PC-9 (cell line): Measurements from ENCODE around the gene CDH15. TPM values are rescaled to one million over a fixed set of nuclear protein-coding genes. Genes with fewer than 3 reads are reported as not detected.

Source experiments
- BruUV-seq: library from RNA; stranded (reverse); fragments of 400-500 nt; replicated peaks from 2 replicates; lab custom pipeline; 2021; lab: Mats Ljungman, UMichigan
- CTCF ChIA-PET: fragments of 300-600 bp; sonication (Branson Sonifier 250); formaldehyde crosslinking; loops from one replicate; lab custom pipeline; 2022; ENCODE audit warnings: antibody characterized with exemption; lab: Charles Lee
- POLR2A ChIA-PET: fragments of 300-600 bp; sonication (Branson Sonifier 250); formaldehyde crosslinking; loops from one replicate; lab custom pipeline; 2022; ENCODE audit warnings: antibody characterized with exemption; ENCODE audit not compliant: unreplicated experiment; lab: Charles Lee
- DNase-seq, 2 experiments: peaks; one replicate each; pipeline versions ENCODE4 v3.0.0 to v3.0.0-alpha.2; 2015 to 2022; ENCODE audit warnings: mixed read lengths in 1 of 2
- H2AFZ ChIP-seq: fragments of 200-600 bp; sonication (generic); 2 replicates; pipeline ENCODE4 v1.8.1; 2017; ENCODE audit warnings: antibody characterized with exemption
- H3F3A ChIP-seq: fragments of 200-600 bp; sonication (generic); 2 replicates; pipeline ENCODE4 v1.8.1; 2017; ENCODE audit warnings: antibody characterized with exemption, mild to moderate bottlenecking, low read depth; ENCODE audit not compliant: insufficient read depth
- H3K27ac ChIP-seq: fragments of 200-600 bp; sonication (generic); 2 replicates; pipeline ENCODE4 v1.6.1; 2016; ENCODE audit warnings: mixed run types
- H3K27me3 ChIP-seq: fragments of 200-600 bp; sonication (generic); 2 replicates; pipeline ENCODE4 v1.6.1; 2016; ENCODE audit warnings: low read depth, mixed run types; ENCODE audit not compliant: insufficient read depth
- H3K36me3 ChIP-seq: fragments of 200-600 bp; sonication (generic); 2 replicates; pipeline ENCODE4 v1.6.1; 2016; ENCODE audit warnings: low read depth, mixed run types
- H3K4me1 ChIP-seq: fragments of 200-600 bp; sonication (generic); replicated peaks from 2 replicates; pipeline ENCODE4 v1.6.1; 2016; ENCODE audit warnings: mixed run types; ENCODE audit not compliant: insufficient read depth
- H3K4me2 ChIP-seq: fragments of 200-600 bp; sonication (generic); 2 replicates; pipeline ENCODE4 v1.6.1; 2017; ENCODE audit warnings: mixed run types
- H3K4me3 ChIP-seq: fragments of 200-600 bp; sonication (generic); 2 replicates; pipeline ENCODE4 v1.6.1; 2016; ENCODE audit warnings: mixed run types
- H3K79me2 ChIP-seq: fragments of 200-600 bp; sonication (generic); 2 replicates; pipeline ENCODE4 v1.6.1; 2017; ENCODE audit warnings: low read depth, mixed run types
- H3K9me2 ChIP-seq: fragments of 200-600 bp; sonication (generic); 2 replicates; pipeline ENCODE4 v1.8.1; 2017; ENCODE audit warnings: mild to moderate bottlenecking; ENCODE audit not compliant: insufficient read depth
- H3K9me3 ChIP-seq: fragments of 200-600 bp; sonication (generic); 2 replicates; pipeline ENCODE4 v1.8.1; 2016; ENCODE audit warnings: low read depth; ENCODE audit not compliant: insufficient read depth
- H4K20me1 ChIP-seq: fragments of 200-600 bp; sonication (generic); 2 replicates; pipeline ENCODE4 v1.8.1; 2017; ENCODE audit not compliant: insufficient read depth
- EZH2 ChIP-seq: fragments of 200-600 bp; sonication (generic); IDR thresholded peaks from 2 replicates; pipeline ENCODE4 v1.8.0; 2017; ENCODE audit warnings: antibody characterized with exemption, low read depth
- intact Hi-C: fragments of 100-400 bp; cut with micrococcal nuclease; formaldehyde crosslinking; loops from one replicate; pipeline ENCODE4 v1.10.0; 2022; ENCODE audit not compliant: unreplicated experiment
- total RNA-seq: library from RNA; stranded (reverse); gene quantifications from 2 replicates; pipeline ENCODE4 v1.2.3, GENCODE V29; 2021
- TF ChIP-seq, protein P1 (sequence below): fragments of 200-600 bp; sonication (generic); conservative IDR thresholded peaks from 2 replicates; pipeline ENCODE4 v1.6.1; 2017; ENCODE audit warnings: mixed run types, antibody characterized with exemption, mild to moderate bottlenecking, moderate library complexity

The CDH15 gene
- total RNA-seq, 1 experiment from 2014 or later, result not detected

GRCh38 chr16:89130448-89130847 lies 41.1 kb upstream of the CDH15 start:
- Histone ChIP-seq H3K79me2 (no peaks in the 10 kb centered on the region), H3K4me2 (no peak overlapping the region), H3K4me3 (no peak overlapping the region), H3K36me3 (peaks cover 12% of the 10 kb centered on the region), H3K27me3 (no peaks in the 10 kb centered on the region), H3F3A (no peaks in the 10 kb centered on the region), H3K27ac (no peak overlapping the region), H3K4me1 (no peaks in the 10 kb centered on the region), H3K9me2 (no peaks in the 10 kb centered on the region), H3K9me3 (no peaks in the 10 kb centered on the region), H2AFZ (no peak overlapping the region), H4K20me1 (no peaks in the 10 kb centered on the region; the same call in 1 of the 2 replicates)
- TF ChIP-seq, protein P1, sequence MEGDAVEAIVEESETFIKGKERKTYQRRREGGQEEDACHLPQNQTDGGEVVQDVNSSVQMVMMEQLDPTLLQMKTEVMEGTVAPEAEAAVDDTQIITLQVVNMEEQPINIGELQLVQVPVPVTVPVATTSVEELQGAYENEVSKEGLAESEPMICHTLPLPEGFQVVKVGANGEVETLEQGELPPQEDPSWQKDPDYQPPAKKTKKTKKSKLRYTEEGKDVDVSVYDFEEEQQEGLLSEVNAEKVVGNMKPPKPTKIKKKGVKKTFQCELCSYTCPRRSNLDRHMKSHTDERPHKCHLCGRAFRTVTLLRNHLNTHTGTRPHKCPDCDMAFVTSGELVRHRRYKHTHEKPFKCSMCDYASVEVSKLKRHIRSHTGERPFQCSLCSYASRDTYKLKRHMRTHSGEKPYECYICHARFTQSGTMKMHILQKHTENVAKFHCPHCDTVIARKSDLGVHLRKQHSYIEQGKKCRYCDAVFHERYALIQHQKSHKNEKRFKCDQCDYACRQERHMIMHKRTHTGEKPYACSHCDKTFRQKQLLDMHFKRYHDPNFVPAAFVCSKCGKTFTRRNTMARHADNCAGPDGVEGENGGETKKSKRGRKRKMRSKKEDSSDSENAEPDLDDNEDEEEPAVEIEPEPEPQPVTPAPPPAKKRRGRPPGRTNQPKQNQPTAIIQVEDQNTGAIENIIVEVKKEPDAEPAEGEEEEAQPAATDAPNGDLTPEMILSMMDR, result no peak
- TF ChIP-seq EZH2, result no peak
- ChIA-PET CTCF (no interaction called here), POLR2A (no interaction called here)
- BruUV-seq, result no TSS peak
- DNase-seq, result no peak
- intact Hi-C loops, result no loop called here

- intact Hi-C loops, result no loop called here
- no peaks in the 10 kb centered on the region for H3K79me2 ChIP-seq
- TF ChIP-seq, protein P1, result no peak
- no peak for TF ChIP-seq EZH2
- ChIA-PET CTCF (no interaction called here), POLR2A (no interaction called here)
- H3K27ac ChIP-seq, result no peak overlapping the region
- H3K27me3 ChIP-seq, result no peaks in the 10 kb centered on the region
- no TSS peak for BruUV-seq
- DNase-seq, result no peak
- no peak overlapping the region for H3K4me3 ChIP-seq
- no peak overlapping the region for H2AFZ ChIP-seq
- no peaks in the 10 kb centered on the region; the same call in 1 of the 2 replicates for H4K20me1 ChIP-seq
- peaks cover 12% of the 10 kb centered on the region for H3K36me3 ChIP-seq
- H3K4me2 ChIP-seq, result no peak overlapping the region
- no peaks in the 10 kb centered on the region for H3F3A ChIP-seq
- no peaks in the 10 kb centered on the region for H3K4me1 ChIP-seq
- no peaks in the 10 kb centered on the region for H3K9me3 ChIP-seq
- no peaks in the 10 kb centered on the region for H3K9me2 ChIP-seq
These were observed 39.8 kb upstream of the CDH15 start for GRCh38 chr16:89131783-89132182.

GRCh38 chr16:89132194-89133005 lies 39.1 kb upstream of the CDH15 start:
- no peaks in the 10 kb centered on the region; the same call in 1 of the 2 replicates for H4K20me1 ChIP-seq
- no TSS peak for BruUV-seq
- no peak overlapping the region for H3K27ac ChIP-seq
- H3F3A ChIP-seq, result no peaks in the 10 kb centered on the region
- H3K79me2 ChIP-seq, result no peaks in the 10 kb centered on the region
- no peaks in the 10 kb centered on the region for H3K9me2 ChIP-seq
- POLR2A ChIA-PET, result no interaction called here
- no peaks in the 10 kb centered on the region for H3K27me3 ChIP-seq
- no peak for TF ChIP-seq EZH2
- TF ChIP-seq, protein P1, result 0 out of 2 replicates have a peak, but pooled peaks have one; percentile 19
- no peaks in the 10 kb centered on the region for H3K4me1 ChIP-seq
- CTCF ChIA-PET, result no interaction called here
- intact Hi-C loops, result no loop called here
- peaks cover 12% of the 10 kb centered on the region for H3K36me3 ChIP-seq
- H3K4me2 ChIP-seq, result no peak overlapping the region
- H3K4me3 ChIP-seq, result no peak overlapping the region
- no peak for DNase-seq
- no peaks in the 10 kb centered on the region for H3K9me3 ChIP-seq
- H2AFZ ChIP-seq, result no peak overlapping the region
